D721Med (cell line): ENCODE data around the gene LITAFD.

Experiments used
- DNase-seq: peaks from one replicate; pipeline ENCODE4 v3.0.0; 2011; ENCODE audit warnings: low spot score; ENCODE audit not compliant: insufficient read length
- FAIRE-seq: peaks from 2 replicates; lab custom pipeline; 2011; peaks lifted over from hg19 to GRCh38; lab: Jason Lieb, UNC
- TF ChIP-seq, protein P1 (sequence below): IDR thresholded peaks from 2 replicates; pipeline ENCODE4 v1.5.1; 2012; ENCODE audit warnings: mild to moderate bottlenecking, control low read depth; ENCODE audit not compliant: insufficient read depth; ENCODE audit errors: missing control alignments

Gene LITAFD

DNA sequence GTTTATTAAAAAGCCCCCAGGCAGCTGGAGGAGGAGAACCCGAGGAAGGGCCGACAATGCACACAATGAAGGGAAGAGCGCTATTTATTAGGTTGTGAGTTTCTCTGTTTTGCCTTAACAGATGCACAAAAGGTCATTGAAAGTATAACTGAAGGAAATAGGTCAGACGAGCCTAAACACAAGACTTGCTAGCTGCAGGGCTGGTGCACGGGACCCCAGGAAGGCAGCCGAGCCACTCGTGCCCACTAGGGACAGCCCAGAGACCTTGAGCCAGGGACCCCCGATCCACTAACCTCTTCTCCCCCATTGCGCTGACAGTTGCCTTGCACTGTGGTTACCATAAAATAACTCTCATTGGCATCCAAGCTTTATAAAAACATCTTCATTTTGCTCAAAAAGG is 11.3 kb downstream of the LITAFD start:
- no peak for DNase-seq
- TF ChIP-seq, protein P1, sequence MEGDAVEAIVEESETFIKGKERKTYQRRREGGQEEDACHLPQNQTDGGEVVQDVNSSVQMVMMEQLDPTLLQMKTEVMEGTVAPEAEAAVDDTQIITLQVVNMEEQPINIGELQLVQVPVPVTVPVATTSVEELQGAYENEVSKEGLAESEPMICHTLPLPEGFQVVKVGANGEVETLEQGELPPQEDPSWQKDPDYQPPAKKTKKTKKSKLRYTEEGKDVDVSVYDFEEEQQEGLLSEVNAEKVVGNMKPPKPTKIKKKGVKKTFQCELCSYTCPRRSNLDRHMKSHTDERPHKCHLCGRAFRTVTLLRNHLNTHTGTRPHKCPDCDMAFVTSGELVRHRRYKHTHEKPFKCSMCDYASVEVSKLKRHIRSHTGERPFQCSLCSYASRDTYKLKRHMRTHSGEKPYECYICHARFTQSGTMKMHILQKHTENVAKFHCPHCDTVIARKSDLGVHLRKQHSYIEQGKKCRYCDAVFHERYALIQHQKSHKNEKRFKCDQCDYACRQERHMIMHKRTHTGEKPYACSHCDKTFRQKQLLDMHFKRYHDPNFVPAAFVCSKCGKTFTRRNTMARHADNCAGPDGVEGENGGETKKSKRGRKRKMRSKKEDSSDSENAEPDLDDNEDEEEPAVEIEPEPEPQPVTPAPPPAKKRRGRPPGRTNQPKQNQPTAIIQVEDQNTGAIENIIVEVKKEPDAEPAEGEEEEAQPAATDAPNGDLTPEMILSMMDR = no peak
- no peak for FAIRE-seq

DNA sequence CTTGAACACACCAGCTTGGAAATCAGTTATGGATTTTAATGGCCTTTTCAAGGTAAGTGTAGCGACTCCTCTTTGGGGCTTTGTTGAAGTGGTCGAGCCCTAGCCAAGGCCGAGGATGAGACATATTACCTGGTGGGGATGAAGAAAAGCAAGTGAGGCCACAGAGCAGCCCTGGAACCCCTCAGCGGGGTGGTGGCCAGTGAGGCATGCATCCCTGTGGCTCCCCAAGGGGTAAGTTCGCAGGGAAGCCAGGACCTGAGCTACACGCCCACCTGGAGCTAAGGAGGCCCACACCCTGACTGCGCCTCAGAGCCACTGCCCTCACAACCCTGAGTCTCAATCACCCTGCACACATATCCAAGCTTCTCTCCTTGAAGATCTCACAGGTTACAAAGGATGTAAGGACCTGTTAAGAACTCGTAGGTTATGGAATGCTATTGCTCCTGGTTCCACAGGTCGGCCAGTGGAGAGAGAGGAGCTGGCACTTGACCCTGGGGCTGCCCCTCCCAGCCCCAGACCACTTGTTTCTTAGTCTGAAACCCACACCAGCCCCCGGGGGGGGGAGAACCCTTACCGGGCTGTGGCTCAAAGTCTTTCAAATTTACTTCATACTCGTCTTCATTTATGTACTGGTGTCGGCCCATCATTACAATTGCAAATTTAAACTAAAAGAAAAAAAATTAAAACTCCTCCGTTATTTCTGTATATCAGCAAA is 12.0 kb downstream of the LITAFD start:
- TF ChIP-seq, protein P1 = no peak
- FAIRE-seq (no peak), DNase-seq (no peak)

DNA sequence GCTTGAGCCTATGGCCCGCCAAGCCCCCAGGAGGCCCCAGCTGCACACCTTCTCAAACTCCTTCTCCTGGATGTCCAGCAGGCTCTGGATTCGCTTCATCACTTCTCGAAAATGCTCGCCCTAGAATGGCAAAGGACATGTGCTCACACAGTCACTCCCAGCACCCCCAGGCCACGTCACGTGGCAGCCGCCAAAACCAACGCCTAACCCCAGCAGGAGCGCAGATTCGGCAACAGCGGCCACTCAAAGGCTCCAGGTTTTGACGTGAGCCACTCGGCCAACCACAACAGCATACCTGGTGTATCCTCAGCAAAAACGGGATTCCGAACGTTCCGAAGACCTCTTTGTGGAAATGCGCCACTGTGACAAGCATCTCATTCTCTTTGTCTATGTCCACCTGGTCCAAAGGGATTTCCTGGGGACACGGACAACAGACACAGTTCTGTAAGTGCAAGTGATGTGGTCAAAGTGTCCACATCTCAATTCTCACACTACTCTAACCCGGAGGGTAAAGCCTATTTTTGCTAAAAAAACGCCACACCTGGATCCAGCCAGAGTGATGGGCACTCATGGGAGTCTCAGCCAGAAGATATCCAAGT is 12.7 kb downstream of the LITAFD start:
- no peak for DNase-seq
- TF ChIP-seq, protein P1 = no peak
- no peak for FAIRE-seq

DNA sequence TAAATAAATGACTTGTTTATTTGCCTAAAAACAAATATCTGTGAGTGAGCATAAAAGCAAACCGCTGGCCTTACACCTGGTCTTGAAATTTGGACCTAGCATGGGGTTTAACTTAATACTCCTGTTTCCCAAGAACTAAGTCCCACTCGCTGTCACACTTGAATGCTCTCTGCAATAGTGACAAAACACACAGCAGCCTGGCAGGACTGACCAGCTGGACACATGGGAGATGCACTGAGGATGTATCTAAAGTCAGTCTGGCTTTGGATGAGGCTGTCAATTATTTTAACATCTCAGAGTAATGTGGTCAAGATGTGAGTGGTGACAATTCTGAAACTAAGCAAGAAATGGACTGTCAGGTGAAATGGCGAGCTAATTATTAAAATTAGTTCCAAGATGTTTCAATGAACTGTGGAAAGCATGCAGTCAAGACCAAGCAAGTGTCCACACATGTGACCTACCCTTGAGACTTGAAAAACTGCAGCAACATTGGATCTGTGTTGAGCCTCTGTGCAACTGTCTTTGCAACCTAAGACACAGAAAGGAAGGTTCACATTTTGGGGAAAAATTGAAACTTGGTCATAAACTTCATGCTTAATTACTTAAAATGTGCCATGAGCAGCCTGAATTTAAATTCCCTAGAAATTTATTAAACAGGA is 16.6 kb downstream of the LITAFD start:
- no peak for FAIRE-seq
- no peak for DNase-seq
- TF ChIP-seq, protein P1 = no peak

DNA sequence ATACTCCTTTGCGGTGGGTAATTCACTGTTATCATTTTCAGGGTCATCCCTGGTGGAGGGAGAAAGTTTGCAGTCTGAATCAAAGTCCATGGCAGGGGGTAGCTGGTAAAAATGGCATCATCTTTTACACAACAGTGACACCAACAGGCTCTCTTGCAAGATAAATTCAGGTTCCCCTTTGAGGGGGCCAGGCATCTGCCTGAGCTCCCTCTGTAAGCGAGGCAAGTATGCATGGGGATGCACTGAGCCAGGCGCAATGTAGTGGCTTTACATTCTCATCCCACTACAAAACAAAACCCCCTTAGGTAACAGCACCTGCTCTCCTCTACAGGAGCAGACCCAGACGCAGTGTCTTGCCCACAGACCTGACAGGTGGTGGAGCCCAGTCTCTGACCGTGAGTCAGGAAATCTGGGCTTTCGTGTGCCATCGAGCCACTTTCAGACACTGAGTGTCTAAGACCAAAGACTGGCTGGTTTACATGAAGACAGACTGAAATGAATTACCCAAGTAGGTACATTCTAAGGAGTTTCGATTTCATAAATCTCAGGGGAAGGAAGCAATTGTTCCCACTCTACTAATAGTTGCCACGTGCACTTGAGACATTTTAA is 17.7 kb downstream of the LITAFD start:
- DNase-seq = no peak
- TF ChIP-seq, protein P1 = no peak
- no peak for FAIRE-seq

DNA sequence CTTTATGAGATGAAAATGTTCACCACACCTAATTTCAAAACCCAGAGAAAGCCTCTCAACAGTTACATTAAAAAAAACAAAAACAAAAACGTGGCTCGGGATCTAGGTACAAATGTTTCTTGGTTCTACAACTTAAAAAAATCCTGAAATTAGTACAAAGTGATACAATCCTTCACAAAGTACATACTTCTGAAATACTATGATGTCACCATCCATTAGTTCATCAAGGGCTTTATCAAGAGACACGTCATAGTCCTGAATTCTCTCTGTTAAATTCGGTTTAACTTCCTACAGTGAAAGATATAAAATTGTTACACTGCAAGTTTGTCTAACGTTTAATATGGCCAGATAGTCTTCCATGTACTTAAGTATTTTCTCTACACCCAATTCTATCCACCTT is 18.2 kb downstream of the LITAFD start:
- TF ChIP-seq, protein P1 = no peak
- FAIRE-seq (no peak), DNase-seq (no peak)
